Measurements from ENCODE around the gene RNF144B. TPM values are rescaled to one million over a fixed set of nuclear protein-coding genes. Genes with fewer than 3 reads are reported as not detected.

Gene RNF144B
- total and polyA plus RNA-seq, 2 of the 8 experiments (the other 6 are each of a cell fraction or from before 2014, with no cell fraction given), result 1.8 to 11.2 TPM

GRCh38 chr6:18391023-18391422 is 3.9 kb downstream of the RNF144B start:
- TF ChIP-seq JUND (IDR thresholded peaks at IDR 0.05; ENCODE audit: low read length), result no peak
- TF ChIP-seq SP1 (IDR thresholded peaks at IDR 0.05; ENCODE audit: low read depth, low read length), result no peak
- no peak for TF ChIP-seq SIRT6 (IDR thresholded peaks at IDR 0.05; ENCODE audit: low read length)
- TF ChIP-seq TEAD4 (IDR thresholded peaks at IDR 0.05; ENCODE audit: low read depth, low read length), result no peak
- TF ChIP-seq POLR2A (IDR thresholded peaks at IDR 0.05; ENCODE audit: control extremely low read depth in 1 of 2, low read depth in 2 of 2, low read length in 2 of 2), result no peak
- no peak for TF ChIP-seq SRF (IDR thresholded peaks at IDR 0.05; ENCODE audit: low read depth, low read length)
- TF ChIP-seq CHD1 (IDR thresholded peaks at IDR 0.05; ENCODE audit: low read depth, low read length), result no peak
- no peak for TF ChIP-seq CTBP2 (IDR thresholded peaks at IDR 0.05; ENCODE audit: borderline replicate concordance, insufficient read depth, insufficient read length, low read length)
- no peak for TF ChIP-seq SP4 (IDR thresholded peaks at IDR 0.05; ENCODE audit: low read length)
- no peak for TF ChIP-seq RNF2 (IDR thresholded peaks at IDR 0.05; ENCODE audit: borderline replicate concordance, low read depth, low read length, missing control alignments, poor library complexity, severe bottlenecking)
- no peak for TF ChIP-seq E2F6 (IDR thresholded peaks at IDR 0.05)
- TF ChIP-seq GTF2F1 (IDR thresholded peaks at IDR 0.05; ENCODE audit: borderline replicate concordance, low read depth, low read length), result no peak
- H2AK5ac ChIP-seq (ENCODE audit: low read depth, low read length), result no peak overlapping the region
- H3K4me1 ChIP-seq (replicated peaks in 1 of 4; ENCODE audit: control insufficient read depth in 3 of 4, insufficient read depth in 4 of 4, low read length in 3 of 4), result peaks cover 1 to 20% (median 14%) of the 10 kb centered on the region in 4 experiments
- no peak overlapping the region for H4K5ac ChIP-seq (ENCODE audit: insufficient read length, low read depth, low read length)
- peaks cover 0 to 18% of the 10 kb centered on the region in 2 experiments; a peak in 2 of 4 replicates for H3K79me2 ChIP-seq (ENCODE audit: control insufficient read depth in 1 of 2, insufficient read depth in 2 of 2, low read length in 2 of 2)
- H2BK5ac ChIP-seq (ENCODE audit: low read depth, low read length), result no peak overlapping the region
- no peak overlapping the region for H3K14ac ChIP-seq (ENCODE audit: insufficient read length)
- no peaks in the 10 kb centered on the region for H3K27me3 ChIP-seq (replicated peaks in 1 of 4; ENCODE audit: control insufficient read depth in 3 of 4, extremely low read depth in 1 of 4, insufficient read depth in 3 of 4, low read length in 3 of 4)
- no peak overlapping the region for H2AFZ ChIP-seq (ENCODE audit: low read length)
- DNase-seq (ENCODE audit: low read depth in 1 of 2, low spot score in 2 of 2), result no peak
- H3K4me3 ChIP-seq (ENCODE audit: extremely low read depth in 1 of 4, insufficient read depth in 2 of 4, low read depth in 3 of 4, low read length in 4 of 4), result no peak overlapping the region
- H2BK15ac ChIP-seq (ENCODE audit: low read length), result no peak overlapping the region
- H3K23me2 ChIP-seq (ENCODE audit: low read depth, low read length), result peaks cover 2% of the 10 kb centered on the region; the same call in 1 of the 2 replicates
- H3K9ac ChIP-seq (replicated peaks in 1 of 4; ENCODE audit: extremely low read depth in 1 of 4, low read depth in 3 of 4, low read length in 3 of 4), result no peak overlapping the region
- no peak overlapping the region for H3K27ac ChIP-seq (ENCODE audit: low read depth, low read length)
- H3K36me3 ChIP-seq (ENCODE audit: control insufficient read depth in 2 of 4, insufficient read depth in 4 of 4, low read length in 3 of 4), result no peaks in the 10 kb centered on the region
- WGBS, 2 experiments (ENCODE audit: extremely low coverage in 1 of 2, insufficient coverage in 1 of 2, insufficient read length in 1 of 2, insufficient replicate concordance in 2 of 2, low coverage in 1 of 2, low lambda C conversion rate in 2 of 2, missing lambda C conversion rate in 1 of 2), result 89% methylated on average over 3 of the region's 3 CpGs; no CpG with 5 or more reads in 1 of the 2 experiments
- POLR2A ChIA-PET (ENCODE audit: partially characterized antibody), result no interaction called here
- no peak overlapping the region for H3K4me2 ChIP-seq (ENCODE audit: insufficient read depth in 1 of 2, low read depth in 2 of 2, low read length in 2 of 2)
- H3K23ac ChIP-seq (ENCODE audit: insufficient read length), result no peak overlapping the region
- no peak overlapping the region for H2BK20ac ChIP-seq (ENCODE audit: low read length)
- no peaks in the 10 kb centered on the region for H3K9me3 ChIP-seq (ENCODE audit: insufficient read depth in 2 of 2, low read depth in 1 of 2, low read length in 1 of 2)
- no peak overlapping the region for H3K56ac ChIP-seq (replicated peaks; ENCODE audit: insufficient read length, low read depth, low read length)
- no peak overlapping the region for H4K91ac ChIP-seq (replicated peaks; ENCODE audit: insufficient read length, low read length)
- H3K18ac ChIP-seq (ENCODE audit: extremely low read depth, low read length), result no peak overlapping the region
- H3K79me1 ChIP-seq (ENCODE audit: low read depth, low read length), result no peaks in the 10 kb centered on the region
- H4K8ac ChIP-seq (ENCODE audit: extremely low read depth, insufficient read depth, low read length), result no peak overlapping the region
- no peaks in the 10 kb centered on the region for H4K20me1 ChIP-seq (replicated peaks in 1 of 2; ENCODE audit: control insufficient read depth in 1 of 2, insufficient read depth in 2 of 2, low read length in 2 of 2)
- H2BK120ac ChIP-seq (replicated peaks; ENCODE audit: low read depth, low read length), result no peak overlapping the region
- H2BK12ac ChIP-seq (ENCODE audit: low read depth, low read length), result no peak overlapping the region
- CTCF ChIA-PET (ENCODE audit: partially characterized antibody), result no interaction called here
- H3K4ac ChIP-seq (replicated peaks; ENCODE audit: insufficient read length, low read depth, low read length), result no peak overlapping the region
- FAIRE-seq, result no peak

All from H1 (cell line).